ENCODE measurements around the gene HCAR2.
"Not testable (repeated sequence)": the region's sequence is repeated elsewhere in the genome, so short reads cannot be mapped to it uniquely, and the experiment has no call there.

DNA sequence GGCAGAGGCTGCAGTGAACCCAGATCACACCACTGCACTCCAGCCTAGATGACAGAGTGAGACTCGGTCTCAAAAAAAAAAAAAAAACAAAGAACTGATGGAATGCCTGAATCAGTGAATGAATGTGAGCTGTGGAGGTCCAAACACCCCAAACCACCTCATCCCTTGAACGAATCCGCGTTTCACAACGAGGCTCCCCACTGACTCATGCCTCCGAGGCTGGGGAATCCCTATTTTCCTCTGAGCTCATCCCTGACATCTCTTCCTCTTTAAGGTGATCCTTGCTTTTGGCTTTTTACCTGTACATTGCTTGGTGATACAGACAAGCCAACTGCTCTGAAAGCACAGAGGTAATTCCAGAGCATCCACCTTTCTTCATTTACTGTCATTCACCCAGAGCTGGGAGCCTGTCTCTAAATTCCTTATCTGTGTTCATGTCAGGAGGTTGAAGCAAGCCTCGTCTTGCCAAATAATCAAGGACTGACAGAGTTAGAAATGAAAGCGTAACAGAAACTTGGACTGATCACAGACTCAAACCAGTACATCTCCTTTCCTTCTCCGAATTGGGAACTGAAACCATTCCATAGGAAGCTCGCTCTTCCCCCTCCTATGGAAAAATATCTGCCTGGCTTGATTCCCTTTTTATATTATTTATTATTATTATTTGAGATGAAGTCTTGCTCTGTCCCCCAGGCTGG, 10.5 kb upstream of the HCAR2 start:
- TF ChIP-seq EZH2 (IDR thresholded peaks at IDR 0.05; ENCODE audit: low read depth), result not testable (repeated sequence)
- TF ChIP-seq, protein P1, sequence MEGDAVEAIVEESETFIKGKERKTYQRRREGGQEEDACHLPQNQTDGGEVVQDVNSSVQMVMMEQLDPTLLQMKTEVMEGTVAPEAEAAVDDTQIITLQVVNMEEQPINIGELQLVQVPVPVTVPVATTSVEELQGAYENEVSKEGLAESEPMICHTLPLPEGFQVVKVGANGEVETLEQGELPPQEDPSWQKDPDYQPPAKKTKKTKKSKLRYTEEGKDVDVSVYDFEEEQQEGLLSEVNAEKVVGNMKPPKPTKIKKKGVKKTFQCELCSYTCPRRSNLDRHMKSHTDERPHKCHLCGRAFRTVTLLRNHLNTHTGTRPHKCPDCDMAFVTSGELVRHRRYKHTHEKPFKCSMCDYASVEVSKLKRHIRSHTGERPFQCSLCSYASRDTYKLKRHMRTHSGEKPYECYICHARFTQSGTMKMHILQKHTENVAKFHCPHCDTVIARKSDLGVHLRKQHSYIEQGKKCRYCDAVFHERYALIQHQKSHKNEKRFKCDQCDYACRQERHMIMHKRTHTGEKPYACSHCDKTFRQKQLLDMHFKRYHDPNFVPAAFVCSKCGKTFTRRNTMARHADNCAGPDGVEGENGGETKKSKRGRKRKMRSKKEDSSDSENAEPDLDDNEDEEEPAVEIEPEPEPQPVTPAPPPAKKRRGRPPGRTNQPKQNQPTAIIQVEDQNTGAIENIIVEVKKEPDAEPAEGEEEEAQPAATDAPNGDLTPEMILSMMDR (conservative IDR thresholded peaks at IDR 0.05), result not testable (repeated sequence)
